Esophagus squamous epithelium (tissue), 4 donors: ENCODE data around the gene TBC1D5.

Source experiments
- POLR2A ChIP-seq, 4 donors: fragments of 450-650 bp; IDR thresholded peaks; one replicate each; pipeline ENCODE4 v1.6.1; 2017; ENCODE audit warnings: antibody characterized with exemption in 4 of 4, mild to moderate bottlenecking in 4 of 4, moderate library complexity in 3 of 4
- TF ChIP-seq, protein P1 (sequence below), 6 experiments: fragments of 450-650 bp in 4 of 6; fragments of 200-600 bp in 2 of 6; sonication (generic) in 2 of 6; IDR thresholded peaks; one replicate each; pipeline ENCODE4 v1.5.1; 2016 to 2019; ENCODE audit warnings: antibody characterized with exemption in 6 of 6, mild to moderate bottlenecking in 4 of 6, moderate library complexity in 4 of 6

DNA sequence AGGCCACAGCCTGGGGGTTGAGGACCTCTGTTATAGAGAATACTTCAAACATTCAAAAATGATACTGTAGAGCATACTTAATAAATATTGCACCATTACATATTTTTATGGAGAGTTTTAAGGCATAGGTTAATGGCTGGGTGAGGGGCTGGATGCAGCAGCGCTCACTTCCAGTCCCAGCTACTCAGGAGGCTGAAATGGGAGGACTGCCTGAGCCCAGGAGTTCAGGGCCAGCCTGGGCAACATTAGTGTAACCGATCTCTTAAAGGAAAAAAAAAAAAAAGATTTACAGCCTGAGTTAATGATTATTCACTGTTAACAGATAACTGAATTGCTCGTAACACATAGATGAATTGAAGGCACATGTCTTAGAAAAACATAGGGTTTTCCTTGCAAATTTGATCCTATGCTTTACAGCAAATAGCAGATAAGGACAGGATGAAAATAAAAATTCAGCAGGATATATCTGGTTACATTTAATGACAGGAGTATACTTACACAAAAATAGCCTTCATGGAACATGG lies 282.9 kb downstream of the TBC1D5 start:
- TF ChIP-seq, protein P1, sequence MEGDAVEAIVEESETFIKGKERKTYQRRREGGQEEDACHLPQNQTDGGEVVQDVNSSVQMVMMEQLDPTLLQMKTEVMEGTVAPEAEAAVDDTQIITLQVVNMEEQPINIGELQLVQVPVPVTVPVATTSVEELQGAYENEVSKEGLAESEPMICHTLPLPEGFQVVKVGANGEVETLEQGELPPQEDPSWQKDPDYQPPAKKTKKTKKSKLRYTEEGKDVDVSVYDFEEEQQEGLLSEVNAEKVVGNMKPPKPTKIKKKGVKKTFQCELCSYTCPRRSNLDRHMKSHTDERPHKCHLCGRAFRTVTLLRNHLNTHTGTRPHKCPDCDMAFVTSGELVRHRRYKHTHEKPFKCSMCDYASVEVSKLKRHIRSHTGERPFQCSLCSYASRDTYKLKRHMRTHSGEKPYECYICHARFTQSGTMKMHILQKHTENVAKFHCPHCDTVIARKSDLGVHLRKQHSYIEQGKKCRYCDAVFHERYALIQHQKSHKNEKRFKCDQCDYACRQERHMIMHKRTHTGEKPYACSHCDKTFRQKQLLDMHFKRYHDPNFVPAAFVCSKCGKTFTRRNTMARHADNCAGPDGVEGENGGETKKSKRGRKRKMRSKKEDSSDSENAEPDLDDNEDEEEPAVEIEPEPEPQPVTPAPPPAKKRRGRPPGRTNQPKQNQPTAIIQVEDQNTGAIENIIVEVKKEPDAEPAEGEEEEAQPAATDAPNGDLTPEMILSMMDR (IDR thresholded peaks at IDR 0.05), result no peak
- no peak for TF ChIP-seq POLR2A (IDR thresholded peaks at IDR 0.05)
